Subcutaneous adipose tissue (tissue), 4 donors: ENCODE data around the gene SLC4A3. TPM values are rescaled to one million over a fixed set of nuclear protein-coding genes. Genes with fewer than 3 reads are reported as not detected.

ENCODE experiments used
- CTCF ChIP-seq: fragments of 450-650 bp; IDR thresholded peaks from one replicate; pipeline ENCODE4 v1.5.1; 2016; ENCODE audit warnings: low read depth, mild to moderate bottlenecking, control low read depth, antibody characterized with exemption, moderate library complexity
- total RNA-seq, 4 donors: library from RNA; depleted of rRNA; stranded (reverse); fragments of >200 nt; gene quantifications; one replicate each; pipeline ENCODE4 v1.1.0, GENCODE V29; 2016

Gene SLC4A3
- total RNA-seq, 4 donors from 2014 or later, result 0.65 to 5.7 (median 1.8) TPM

DNA sequence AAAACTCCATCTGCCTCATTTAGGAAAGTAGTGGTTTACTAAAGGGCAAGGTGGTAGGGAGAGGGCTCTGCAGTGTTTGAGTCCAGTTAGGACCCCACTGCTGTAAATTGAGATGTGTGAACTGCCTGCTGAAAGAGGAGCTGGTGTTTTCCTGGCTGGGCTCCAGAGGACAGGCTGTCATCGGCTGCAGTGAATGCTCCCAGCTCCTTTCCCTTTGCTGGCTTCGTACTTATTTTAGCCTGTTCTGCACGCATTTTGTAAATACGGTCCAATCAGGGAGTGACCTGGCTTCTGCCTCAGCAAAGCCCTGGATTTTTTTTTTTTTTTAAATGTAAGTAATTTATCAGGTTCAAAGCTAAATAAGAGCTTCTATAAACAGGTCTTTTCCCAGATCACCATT is 37.5 kb downstream of the SLC4A3 start:
- TF ChIP-seq CTCF, result no peak

- no peak for TF ChIP-seq CTCF
Measured at GRCh38 chr2:219665926-219666325, 38.5 kb downstream of the SLC4A3 start.

GRCh38 chr2:219668316-219668715 is 40.9 kb downstream of the SLC4A3 start:
- no peak for TF ChIP-seq CTCF

DNA sequence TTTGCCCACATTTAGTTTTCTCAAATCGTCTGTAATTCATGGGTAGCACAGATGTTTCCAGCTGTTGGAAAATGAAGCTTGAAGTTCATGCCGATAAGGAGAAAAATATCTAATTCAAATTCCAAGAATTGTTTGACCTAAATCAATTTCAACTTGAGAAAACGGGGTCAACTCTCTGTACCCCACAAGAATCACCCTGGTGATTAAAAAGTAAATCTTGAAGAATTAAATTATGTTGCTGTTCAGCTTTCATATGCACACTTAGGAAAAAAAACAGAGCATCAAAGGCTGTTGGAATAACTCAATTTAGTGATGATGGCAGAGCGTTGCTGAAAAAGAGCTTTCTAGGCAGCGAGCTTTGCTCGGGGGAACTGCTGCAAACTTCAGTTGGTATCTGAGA is 43.0 kb downstream of the SLC4A3 start:
- TF ChIP-seq CTCF, result no peak

DNA sequence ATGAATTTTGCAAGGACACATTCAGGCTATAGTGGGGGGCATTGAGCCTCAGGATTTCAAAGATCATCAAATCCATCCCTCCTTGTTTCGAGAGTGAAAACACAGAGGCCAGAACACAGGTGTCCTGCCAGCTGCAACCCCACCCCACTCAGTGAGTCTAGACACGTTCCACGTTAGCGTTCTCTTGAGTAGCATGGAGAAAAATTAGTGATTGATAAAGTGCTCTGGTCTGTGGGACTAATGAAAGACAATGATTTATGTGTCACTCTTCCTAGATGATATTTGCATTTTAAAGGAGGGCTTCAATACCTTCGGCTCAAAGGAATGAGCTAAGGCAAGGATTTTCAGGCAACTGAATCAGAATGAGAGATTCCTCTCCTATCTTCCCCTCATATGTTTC is 43.8 kb downstream of the SLC4A3 start:
- no peak for TF ChIP-seq CTCF

DNA sequence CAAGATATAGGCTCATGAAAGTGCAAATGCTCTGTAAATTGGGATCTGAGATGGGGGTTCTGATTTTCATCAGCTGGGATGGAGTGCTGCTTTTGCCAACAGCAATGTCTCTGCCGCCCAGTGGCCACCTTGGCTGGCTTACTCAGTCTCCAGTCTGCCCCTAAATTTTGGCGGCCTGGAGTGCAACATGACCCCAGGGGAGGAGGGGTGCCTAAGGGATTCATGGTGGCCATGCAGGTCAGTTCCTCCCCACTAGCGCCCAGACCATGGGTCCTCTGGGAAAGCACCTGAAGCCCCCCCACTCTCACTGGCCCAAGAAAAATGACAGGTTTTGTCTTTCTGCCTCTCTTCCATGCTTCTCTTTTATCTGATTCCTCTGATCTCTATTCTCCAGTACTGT is 45.0 kb downstream of the SLC4A3 start:
- TF ChIP-seq CTCF, result no peak

GRCh38 chr2:219675221-219675620 is 47.8 kb downstream of the SLC4A3 start:
- no peak for TF ChIP-seq CTCF
